AG04450 (cell line): ENCODE data around the gene KRT6B. TPM values are rescaled to one million over a fixed set of nuclear protein-coding genes. Genes with fewer than 3 reads are reported as not detected.
A peak's percentile ranks its signal among the peaks of the same experiment; 100 is the strongest.

ENCODE experiments used
- CTCF ChIA-PET: fragments of 300-600, 350-600 bp; formaldehyde crosslinking; extraction: SDS; loops from one replicate; lab custom pipeline; 2022; ENCODE audit warnings: antibody characterized with exemption, inconsistent platforms; lab: Charles Lee
- POLR2A ChIA-PET: fragments of 350-600 bp; formaldehyde crosslinking; extraction: SDS; loops from one replicate; lab custom pipeline; 2021; ENCODE audit warnings: antibody characterized with exemption, inconsistent platforms; lab: Yijun Ruan, JAX
- DNase-seq: peaks from one replicate; pipeline ENCODE4 v3.0.0-alpha.2; 2011; ENCODE audit warnings: low read depth, low spot score
- H3K27ac ChIP-seq: one replicate; pipeline ENCODE4 v1.5.1; 2012; ENCODE audit warnings: low read depth, low read length, control low read depth
- H3K27me3 ChIP-seq: one replicate; pipeline ENCODE4 v1.6.0; 2012; ENCODE audit warnings: low read length; ENCODE audit not compliant: control insufficient read depth, insufficient read depth
- H3K4me3 ChIP-seq: 2 replicates; pipeline ENCODE4 v1.5.1; 2011; ENCODE audit warnings: mild to moderate bottlenecking, low read depth, low read length, control low read depth
- H3K9me3 ChIP-seq: 2 replicates; pipeline ENCODE4 v1.5.1; 2012; ENCODE audit warnings: low read length; ENCODE audit not compliant: control insufficient read depth, insufficient read depth
- polyA plus RNA-seq: library from polyadenylated mRNA; depleted of rRNA; stranded (reverse); fragments of >200 nt; gene quantifications from 2 replicates; pipeline ENCODE4 v1.2.3, GENCODE V29; 2011
- TF ChIP-seq, protein P1 (sequence below): IDR thresholded peaks from 2 replicates; pipeline ENCODE4 v1.5.1; 2011; ENCODE audit warnings: low read depth, low read length, control low read depth, inconsistent platforms

The KRT6B gene
- polyA plus RNA-seq, 1 experiment: not detected

DNA sequence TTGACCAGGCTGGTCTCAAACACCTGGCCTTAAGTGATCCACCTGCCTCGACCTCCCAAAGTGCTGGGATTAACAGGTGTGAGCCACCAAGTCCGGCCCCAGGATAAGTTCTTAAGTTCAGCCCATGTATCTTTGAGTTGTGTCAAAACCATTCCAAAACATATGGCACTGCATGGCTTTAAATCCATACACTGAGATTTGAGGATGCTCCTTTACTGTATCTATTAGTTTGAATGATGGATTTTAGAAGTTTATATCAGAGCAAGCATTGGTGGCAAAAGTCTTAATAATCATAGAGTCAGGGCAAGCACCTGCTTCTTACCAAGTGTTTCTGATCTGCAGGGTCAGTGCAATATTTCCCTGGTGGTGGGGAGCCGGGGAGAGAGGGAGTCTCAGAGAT is 6.1 kb downstream of the KRT6B start:
- Histone ChIP-seq H3K9me3 (no peaks in the 10 kb centered on the region), H3K27ac (no peak overlapping the region), H3K27me3 (peaks cover 5% of the 10 kb centered on the region), H3K4me3 (no peak overlapping the region)
- TF ChIP-seq, protein P1, sequence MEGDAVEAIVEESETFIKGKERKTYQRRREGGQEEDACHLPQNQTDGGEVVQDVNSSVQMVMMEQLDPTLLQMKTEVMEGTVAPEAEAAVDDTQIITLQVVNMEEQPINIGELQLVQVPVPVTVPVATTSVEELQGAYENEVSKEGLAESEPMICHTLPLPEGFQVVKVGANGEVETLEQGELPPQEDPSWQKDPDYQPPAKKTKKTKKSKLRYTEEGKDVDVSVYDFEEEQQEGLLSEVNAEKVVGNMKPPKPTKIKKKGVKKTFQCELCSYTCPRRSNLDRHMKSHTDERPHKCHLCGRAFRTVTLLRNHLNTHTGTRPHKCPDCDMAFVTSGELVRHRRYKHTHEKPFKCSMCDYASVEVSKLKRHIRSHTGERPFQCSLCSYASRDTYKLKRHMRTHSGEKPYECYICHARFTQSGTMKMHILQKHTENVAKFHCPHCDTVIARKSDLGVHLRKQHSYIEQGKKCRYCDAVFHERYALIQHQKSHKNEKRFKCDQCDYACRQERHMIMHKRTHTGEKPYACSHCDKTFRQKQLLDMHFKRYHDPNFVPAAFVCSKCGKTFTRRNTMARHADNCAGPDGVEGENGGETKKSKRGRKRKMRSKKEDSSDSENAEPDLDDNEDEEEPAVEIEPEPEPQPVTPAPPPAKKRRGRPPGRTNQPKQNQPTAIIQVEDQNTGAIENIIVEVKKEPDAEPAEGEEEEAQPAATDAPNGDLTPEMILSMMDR: no peak
- CTCF ChIA-PET: no interaction called here
- DNase-seq: no peak
- POLR2A ChIA-PET: no interaction called here

DNA sequence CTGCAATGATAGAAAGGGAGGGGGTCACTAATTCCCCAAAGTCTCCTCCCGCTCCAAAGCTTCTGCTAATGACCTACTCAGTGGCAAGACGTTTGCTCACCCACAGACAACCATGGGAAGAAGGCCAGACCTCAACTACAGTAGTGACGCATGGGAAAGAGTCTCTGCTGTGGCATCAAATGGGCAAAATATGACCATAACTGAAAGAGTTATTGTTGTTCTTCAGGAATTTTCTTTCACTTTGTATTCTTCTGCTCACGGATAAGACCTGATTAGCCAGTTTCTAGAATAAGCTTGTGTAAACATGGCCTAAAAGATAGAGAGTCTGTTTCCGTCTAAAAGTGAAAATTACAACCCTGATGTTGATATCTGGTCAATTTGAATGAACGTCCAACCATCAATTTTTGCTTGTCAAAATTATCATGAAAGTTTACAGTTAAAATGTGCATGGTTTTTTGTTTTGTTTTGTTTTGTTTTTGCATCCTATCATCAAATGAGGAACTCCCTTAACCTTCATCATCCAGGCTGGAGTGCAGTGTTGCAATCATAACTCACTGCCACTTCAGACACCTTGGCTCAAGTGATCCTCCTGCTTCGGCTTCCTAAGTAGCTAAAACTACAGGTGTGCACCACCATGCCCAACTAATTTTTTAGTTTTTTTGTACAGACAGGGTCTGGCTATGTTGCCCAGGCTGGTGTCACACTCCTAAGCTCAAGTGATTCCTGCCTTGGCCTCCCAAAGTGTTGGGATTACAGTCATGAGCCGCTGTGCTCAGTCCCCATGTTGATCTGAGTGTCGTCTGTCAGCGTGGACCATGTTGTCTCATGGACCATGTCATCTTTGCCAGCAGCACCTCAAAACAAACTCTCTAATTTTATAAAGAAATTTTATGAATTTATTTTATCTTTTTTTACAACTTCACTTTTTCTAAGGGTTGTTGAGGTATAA is 7.0 kb downstream of the KRT6B start:
- TF ChIP-seq, protein P1: no peak
- CTCF ChIA-PET: no interaction called here
- POLR2A ChIA-PET: no interaction called here
- H3K27ac ChIP-seq: no peak overlapping the region
- no peaks in the 10 kb centered on the region for H3K9me3 ChIP-seq
- H3K4me3 ChIP-seq: no peak overlapping the region
- no peak for DNase-seq
- peaks cover 5% of the 10 kb centered on the region for H3K27me3 ChIP-seq

DNA sequence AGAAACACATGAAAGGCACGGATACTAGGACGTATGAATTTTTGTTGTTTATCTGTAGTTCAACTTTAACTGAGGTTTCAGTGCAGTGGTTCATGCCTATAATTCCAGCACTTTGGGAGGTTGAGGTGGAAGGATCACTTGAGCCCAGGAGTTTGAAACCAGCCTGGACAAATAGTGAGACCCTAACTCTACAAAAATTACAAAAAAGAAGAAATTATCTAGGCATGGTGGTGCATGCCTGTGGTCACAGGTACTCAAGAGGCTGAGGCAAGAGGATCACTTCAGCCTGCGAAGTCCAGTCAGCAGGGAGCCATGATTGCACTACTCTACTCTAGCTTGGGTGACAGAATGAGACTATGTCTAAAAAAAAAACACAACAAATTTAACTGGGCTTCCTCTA is 8.0 kb downstream of the KRT6B start:
- Histone ChIP-seq H3K27ac (no peak overlapping the region), H3K4me3 (no peak overlapping the region), H3K9me3 (no peaks in the 10 kb centered on the region), H3K27me3 (no peaks in the 10 kb centered on the region)
- ChIA-PET CTCF (no interaction called here), POLR2A (no interaction called here)
- TF ChIP-seq, protein P1: no peak
- DNase-seq: no peak

DNA sequence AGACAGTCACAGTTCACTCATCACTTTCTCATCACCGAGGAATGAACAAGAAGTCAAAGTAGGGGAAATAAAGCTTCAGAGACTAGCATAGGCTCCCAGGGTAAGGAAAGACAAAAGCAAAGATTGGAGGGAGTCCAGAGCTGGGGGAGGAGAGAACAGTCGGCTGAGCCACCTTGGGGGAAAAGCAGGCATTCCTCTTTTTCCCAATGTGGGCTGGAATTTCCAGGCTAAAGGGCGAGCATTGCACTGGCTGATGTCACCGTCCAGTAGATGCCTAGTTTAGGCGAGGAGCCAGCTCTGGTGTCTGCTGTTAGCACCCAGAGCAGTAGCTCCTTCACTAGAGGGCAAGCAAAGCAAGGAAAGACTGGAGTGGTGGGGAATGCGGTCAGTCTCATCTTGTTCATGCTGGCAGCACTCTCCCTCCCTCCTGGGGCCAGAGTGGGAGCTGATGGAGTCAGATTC is 9.3 kb downstream of the KRT6B start:
- POLR2A ChIA-PET: no interaction called here
- CTCF ChIA-PET: no interaction called here
- H3K9me3 ChIP-seq: no peaks in the 10 kb centered on the region
- no peaks in the 10 kb centered on the region for H3K27me3 ChIP-seq
- no peak overlapping the region for H3K27ac ChIP-seq
- no peak overlapping the region for H3K4me3 ChIP-seq
- TF ChIP-seq, protein P1: 0 out of 2 replicates have a peak, but pooled peaks have one; percentile 9
- DNase-seq: peak; percentile 20

DNA sequence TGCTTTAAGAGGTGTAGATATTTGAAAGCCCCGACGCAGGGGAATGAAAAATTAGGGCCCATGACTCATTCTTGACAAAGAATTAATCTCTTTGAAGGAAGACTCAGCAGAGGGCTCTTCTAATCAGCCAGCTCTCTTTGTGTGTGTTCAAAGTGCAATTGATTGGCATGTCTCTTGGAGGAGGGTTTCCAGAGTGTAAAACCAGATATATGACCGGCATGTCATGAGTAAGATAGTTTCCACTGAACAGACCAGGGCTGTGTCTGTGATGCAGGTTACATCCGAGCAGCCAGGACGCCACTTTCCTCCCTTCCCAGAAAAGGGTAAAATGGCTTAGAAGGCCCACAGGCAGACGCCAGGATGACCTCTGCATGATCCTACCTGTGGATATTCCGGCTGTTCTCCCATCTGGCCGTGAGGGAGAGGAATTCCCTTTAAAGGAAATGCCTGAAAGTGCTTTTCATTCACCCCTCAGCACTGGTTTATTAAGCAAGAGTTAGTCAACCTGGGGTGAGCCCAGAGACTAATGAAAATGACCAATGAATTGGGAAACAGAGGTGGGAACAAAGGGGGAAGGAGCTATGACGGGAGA is 10.5 kb downstream of the KRT6B start:
- TF ChIP-seq, protein P1: no peak
- ChIA-PET POLR2A (interaction anchor here (0.6 kb wide), 1 partner anchor 536 kb away, joined by 3 read pairs; no protein-coding TSS in a partner anchor), CTCF (no interaction called here)
- Histone ChIP-seq H3K27ac (no peak overlapping the region), H3K4me3 (no peak overlapping the region), H3K9me3 (no peaks in the 10 kb centered on the region), H3K27me3 (no peaks in the 10 kb centered on the region)
- no peak for DNase-seq
